C4-2B (cell line): ENCODE results near the gene RAB43.

Experiments
- ZFX ChIP-seq: fragments of 450-650 bp; IDR thresholded peaks from 2 replicates; pipeline ENCODE4 v1.6.1; 2017
- TF ChIP-seq, protein P1 (sequence below): fragments of 450-650 bp; conservative IDR thresholded peaks from 2 replicates; pipeline ENCODE4 v1.5.1; 2017; ENCODE audit warnings: mild to moderate bottlenecking

DNA sequence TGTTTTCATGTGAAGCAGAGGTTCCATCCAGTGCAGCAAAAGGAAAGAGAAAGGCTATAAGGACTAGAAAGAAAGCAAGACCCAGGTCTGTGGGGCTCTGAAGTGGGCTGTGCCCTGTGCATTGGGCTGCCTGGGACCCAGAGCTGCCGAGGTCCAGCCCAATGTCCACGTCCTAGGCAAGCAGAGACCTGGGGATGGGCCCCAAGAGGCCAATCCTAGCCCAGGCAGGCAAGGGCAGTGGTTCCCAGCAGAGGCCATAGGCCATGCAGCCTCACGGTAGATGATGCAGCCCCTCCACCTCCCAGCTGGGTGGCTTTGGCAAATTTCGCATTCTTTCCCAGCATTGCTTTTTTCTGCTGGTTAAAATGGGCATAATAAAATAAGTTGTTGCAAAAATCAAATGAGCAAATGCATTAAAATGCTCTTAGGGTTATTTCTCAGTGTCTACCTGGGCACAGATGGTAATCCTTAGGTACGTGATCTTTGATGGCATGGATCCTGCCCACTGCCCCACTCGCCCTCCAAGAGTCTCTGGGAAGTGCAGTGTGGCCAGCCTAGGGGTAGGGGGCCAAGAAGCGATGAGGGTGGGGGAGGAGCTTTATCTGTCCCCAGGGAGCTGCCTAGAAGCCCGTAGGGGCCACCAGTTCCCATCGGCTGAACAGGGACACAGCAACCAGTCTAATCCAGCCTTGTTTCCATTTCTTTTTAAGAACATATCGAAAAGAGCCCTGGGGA lies 83.3 kb downstream of the RAB43 start:
- TF ChIP-seq, protein P1, sequence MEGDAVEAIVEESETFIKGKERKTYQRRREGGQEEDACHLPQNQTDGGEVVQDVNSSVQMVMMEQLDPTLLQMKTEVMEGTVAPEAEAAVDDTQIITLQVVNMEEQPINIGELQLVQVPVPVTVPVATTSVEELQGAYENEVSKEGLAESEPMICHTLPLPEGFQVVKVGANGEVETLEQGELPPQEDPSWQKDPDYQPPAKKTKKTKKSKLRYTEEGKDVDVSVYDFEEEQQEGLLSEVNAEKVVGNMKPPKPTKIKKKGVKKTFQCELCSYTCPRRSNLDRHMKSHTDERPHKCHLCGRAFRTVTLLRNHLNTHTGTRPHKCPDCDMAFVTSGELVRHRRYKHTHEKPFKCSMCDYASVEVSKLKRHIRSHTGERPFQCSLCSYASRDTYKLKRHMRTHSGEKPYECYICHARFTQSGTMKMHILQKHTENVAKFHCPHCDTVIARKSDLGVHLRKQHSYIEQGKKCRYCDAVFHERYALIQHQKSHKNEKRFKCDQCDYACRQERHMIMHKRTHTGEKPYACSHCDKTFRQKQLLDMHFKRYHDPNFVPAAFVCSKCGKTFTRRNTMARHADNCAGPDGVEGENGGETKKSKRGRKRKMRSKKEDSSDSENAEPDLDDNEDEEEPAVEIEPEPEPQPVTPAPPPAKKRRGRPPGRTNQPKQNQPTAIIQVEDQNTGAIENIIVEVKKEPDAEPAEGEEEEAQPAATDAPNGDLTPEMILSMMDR: no peak
- no peak for TF ChIP-seq ZFX
